Stimulated activated CD4-positive, alpha-beta T cell treated with anti-CD3 and anti-CD28 coated beads, Interleukin-4, amount 100 ng/mL, for 24 hours (primary cell): ENCODE results near the gene CD80.

Experiments
- DNase-seq: peaks from one replicate; pipeline ENCODE4 v3.0.0-alpha.2; 2020

The CD80 gene

DNA sequence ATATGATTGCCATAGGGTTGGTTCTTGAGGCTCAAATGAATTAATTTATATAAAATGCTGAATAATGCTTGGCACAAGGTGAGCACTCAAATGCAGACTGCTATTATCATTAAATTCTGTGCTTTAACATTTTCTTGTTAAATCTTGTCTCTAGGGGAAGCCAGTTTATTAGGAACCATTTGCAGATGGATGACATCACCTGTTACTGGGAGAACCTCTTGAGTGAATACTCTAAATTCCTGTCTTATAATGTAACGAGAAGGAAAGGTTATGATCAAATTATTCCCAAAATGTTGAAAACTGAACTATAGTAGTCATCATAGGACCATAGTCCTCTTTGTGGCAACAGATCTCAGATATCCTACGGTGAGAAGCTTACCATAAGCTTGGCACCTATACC lies 67.3 kb downstream of the CD80 start:
- DNase-seq = no peak

DNA sequence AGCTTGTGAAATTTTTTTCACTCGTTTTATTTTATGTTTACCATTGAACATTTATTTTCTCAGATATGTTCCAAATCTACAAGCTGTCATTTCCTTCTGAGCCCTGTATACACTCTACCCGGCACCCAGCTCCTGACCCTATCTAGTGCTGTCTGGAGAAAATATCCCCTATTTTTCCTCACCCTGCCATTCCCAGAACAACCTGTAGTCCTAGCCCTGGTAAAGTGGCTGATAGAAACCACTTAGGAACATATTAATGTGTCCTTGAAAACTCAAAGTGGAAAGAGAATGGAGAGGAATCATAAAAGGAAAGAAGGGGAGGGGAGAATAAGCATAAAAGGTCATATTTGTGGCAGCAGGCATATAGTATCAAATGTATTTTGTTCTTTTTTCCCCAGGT lies 69.3 kb downstream of the CD80 start:
- no peak for DNase-seq

DNA sequence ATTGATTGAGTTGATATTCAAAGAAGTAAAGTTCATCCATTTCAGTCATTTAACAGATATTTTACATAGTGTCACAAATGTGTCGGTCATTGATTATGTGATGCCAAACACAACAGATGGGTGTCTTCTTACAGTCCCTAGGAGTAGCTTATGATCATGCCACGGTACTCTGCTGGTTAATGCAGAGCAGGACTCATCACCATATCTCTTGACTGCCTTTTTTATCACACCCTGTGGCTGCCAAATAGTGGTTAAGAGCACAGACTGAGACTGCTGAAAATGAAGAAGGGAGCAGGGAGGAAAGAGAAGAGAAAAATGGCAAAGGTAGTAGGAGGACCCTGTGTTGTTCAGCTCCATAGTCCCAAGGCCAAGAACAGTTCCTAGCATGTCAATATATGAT lies 73.9 kb downstream of the CD80 start:
- DNase-seq = no peak

DNA sequence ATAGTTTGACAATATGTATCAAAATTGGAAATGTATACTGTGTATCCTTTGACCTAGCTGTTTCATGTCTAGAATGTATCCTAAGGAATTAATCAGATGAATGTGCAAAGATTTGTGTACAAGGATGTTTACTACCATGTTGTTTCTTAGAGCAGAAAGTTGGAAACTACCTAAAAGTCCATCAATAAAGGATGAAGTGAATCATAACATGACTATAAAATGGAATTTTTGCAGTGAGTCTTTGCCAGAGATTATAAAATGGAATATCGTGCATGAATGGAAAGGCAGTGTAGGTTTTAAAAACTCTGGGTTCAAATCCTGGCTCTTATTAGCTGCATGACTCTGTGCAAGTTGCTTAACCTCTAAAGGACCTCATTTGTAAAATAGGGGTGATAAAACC lies 76.3 kb downstream of the CD80 start:
- DNase-seq = no peak

DNA sequence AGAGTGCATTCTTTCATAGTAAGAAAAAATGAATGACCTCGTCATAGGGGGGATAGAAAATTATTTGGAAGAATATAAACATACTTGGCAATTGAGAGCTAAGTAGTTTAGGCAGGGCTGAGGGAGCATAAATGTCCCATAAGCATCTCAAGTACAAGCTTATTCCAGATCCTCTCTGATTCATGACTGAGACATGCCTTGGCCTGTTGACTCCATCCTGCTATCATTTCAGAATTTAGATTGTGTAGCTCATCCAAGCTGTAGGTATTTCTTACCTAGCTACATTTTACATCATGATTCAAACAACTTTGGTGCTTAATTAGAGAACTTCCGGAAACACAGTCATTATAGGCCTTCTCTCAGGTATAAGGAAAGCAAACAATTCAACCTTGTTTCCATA lies 78.3 kb downstream of the CD80 start:
- no peak for DNase-seq
